GM21717 (cell line): ENCODE results near the gene LRRC41.
"Not testable (repeated sequence)": the region's sequence is repeated elsewhere in the genome, so short reads cannot be mapped to it uniquely, and the experiment has no call there.

Experiments
- ATAC-seq: cut with Tn5 transposase; IDR thresholded peaks from one replicate; pipeline ENCODE4 v1.9.1; 2021; ENCODE audit warnings: mild to moderate bottlenecking, moderate library complexity; ENCODE audit not compliant: unreplicated experiment

LRRC41 gene

DNA sequence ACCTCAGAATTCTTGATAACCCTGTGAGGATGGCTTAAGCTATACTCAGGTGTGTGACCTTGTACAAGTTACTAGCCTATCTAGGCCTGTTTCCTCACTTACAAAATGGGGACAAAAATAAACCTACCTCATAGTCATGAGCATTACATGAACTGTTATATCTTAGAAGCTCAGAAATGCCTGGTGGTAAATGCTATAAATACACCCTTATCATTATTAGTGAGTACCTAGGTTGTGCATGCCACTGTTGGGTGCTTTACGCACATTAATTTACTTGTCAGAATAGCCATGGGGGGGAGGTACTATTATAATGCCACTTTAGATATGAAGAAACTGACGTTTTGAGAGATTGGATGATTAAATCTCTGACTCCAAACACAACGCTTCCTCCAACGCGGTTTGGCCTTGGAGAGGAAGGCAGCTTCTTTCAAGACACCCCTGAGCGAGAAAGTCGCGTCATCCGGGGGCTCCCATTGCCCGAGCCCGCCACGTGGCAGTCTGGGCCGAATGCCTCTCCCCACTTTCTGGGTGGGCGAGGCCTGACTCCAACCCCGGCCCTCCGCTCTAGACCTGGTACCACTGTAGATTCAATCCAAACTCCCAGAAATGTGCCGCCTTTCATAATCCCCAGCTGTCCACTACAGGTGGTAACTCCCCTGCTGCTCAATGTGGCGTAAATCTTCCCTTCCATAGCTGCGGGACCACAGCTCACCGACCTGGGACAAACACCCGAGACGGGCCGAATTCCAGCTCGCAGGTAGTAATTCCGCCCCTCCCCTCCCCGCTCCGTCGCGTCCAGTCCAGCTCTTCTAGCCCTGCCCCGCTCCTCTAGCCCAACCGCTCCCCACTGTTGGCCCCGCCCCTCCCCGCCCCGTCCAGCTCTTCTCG lies 56.6 kb downstream of the LRRC41 start:
- ATAC-seq, result peak; percentile 46

GRCh38 chr1:46246136-46246535 lies 57.3 kb downstream of the LRRC41 start:
- ATAC-seq, result not testable (repeated sequence)

- no peak for ATAC-seq
Measured at GRCh38 chr1:46244656-46245371, 58.6 kb downstream of the LRRC41 start.

GRCh38 chr1:46243831-46244230 lies 59.6 kb downstream of the LRRC41 start:
- not testable (repeated sequence) for ATAC-seq

DNA sequence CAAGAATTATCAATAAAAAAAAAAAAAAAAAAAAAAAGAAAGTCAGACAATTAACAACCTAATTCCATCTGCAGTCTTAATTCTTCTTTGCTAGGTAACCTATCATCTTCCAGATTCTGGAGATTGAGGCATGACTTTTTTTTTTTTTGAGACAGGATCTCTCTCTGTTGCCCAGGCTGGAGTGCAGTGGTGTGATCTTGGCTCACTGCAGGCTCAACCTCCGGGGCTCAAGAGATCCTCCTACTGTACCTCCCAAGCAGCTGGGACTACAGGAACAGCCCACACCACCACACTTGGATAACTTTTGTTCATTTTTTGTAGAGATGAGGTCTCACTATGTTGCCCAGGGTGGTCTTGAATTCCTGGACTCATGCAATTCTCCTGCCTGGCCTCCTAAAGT lies 60.5 kb downstream of the LRRC41 start:
- ATAC-seq, result no peak

DNA sequence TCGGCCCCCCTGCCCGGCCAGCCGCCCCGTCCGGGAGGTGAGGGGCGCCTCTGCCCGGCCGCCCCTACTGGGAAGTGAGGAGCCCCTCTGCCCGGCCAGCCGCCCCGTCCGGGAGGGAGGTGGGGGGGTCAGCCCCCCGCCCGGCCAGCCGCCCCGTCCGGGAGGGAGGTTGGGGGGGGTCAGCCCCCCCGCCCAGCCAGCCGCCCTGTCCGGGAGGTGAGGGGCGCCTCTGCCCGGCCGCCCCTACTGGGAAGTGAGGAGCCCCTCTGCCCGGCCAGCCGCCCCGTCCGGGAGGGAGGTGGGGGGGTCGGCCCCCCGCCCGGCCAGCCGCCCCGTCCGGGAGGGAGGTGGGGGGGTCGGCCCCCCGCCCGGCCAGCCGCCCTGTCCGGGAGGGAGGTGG lies 61.7 kb downstream of the LRRC41 start:
- ATAC-seq, result not testable (repeated sequence)

DNA sequence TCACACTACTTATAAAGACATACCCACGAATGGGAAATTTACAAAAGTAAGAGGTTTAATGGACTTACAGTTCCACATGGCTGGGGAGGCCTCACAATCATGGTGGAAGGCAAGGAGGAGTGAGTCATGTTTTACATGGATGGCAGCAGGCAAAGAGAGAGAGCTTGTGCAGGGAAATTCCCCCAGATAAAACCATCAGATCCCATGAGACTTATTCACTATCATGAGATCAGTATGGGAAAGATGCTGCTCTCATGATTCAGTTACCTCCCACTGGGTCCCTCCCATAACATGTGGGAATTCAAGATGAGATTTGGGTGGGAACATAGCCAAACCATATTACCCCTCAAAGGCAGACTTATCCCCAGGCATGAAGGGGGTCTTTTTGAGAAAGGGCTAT lies 64.6 kb downstream of the LRRC41 start:
- not testable (repeated sequence) for ATAC-seq

DNA sequence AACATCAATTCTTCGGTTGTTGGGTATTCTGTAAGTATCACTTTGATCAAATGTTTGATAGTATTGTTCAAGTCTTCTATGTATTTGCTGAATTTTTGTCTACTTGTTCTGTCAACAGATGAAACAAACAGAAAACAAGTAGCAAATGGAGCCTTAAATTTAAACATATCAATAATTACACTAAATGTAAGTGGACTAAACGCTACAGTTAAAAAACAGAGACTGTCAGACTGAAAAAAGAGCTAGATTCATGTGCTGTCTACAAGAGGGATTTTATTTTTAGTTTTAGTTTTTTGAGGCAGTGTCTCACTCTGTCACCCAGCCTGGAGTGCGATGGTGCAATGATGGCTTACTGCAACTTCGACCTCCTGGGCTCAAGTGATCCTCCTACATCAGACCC lies 66.5 kb downstream of the LRRC41 start:
- no peak for ATAC-seq

DNA sequence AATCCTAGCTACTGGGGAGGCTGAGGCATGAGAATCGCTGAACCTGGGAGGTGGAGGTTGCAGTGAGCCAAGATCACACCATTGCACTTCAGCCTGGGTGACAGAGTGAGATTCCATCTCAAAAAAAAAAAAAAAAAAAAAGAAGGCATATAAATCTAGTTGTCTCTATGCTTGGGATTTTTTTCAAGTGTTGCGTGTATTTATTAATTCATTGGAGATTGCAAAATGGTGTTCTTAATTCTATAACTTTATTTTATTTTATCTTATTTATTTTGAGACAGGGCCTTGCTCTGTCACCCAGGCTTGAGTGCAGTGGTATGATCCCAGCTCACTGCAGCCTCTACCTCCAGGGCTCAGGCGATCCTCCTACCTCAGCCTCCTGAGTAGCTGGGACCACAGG lies 72.2 kb downstream of the LRRC41 start:
- not testable (repeated sequence) for ATAC-seq
